Mesothelial cell of epicardium (in vitro differentiated cells): ENCODE results near the gene NTSR1. TPM values are rescaled to one million over a fixed set of nuclear protein-coding genes. Genes with fewer than 3 reads are reported as not detected.

Experiments
- DNase-seq, 2 experiments: peaks; one replicate each; pipeline ENCODE4 v3.0.0; 2021; ENCODE audit warnings: low spot score in 2 of 2; ENCODE audit not compliant: unreplicated experiment in 2 of 2
- H3K27ac Mint-ChIP-seq: 2 replicates; pipeline ENCODE4 v1.8.0; 2021; ENCODE audit warnings: mixed read lengths
- H3K27me3 Mint-ChIP-seq: 2 replicates; pipeline ENCODE4 v1.8.0; 2021; ENCODE audit warnings: low read depth, mixed read lengths
- H3K36me3 Mint-ChIP-seq: 2 replicates; pipeline ENCODE4 v1.8.0; 2021; ENCODE audit warnings: mixed read lengths
- H3K4me1 Mint-ChIP-seq: 2 replicates; pipeline ENCODE4 v1.8.0; 2021; ENCODE audit warnings: mixed read lengths
- H3K4me3 Mint-ChIP-seq: 2 replicates; pipeline ENCODE4 v1.8.0; 2021; ENCODE audit warnings: mild to moderate bottlenecking, moderate library complexity, mixed read lengths
- H3K9me3 Mint-ChIP-seq: 2 replicates; pipeline ENCODE4 v1.8.0; 2021; ENCODE audit warnings: mixed read lengths
- CTCF ChIP-seq: fragments of 200-600 bp; sonication (generic); IDR thresholded peaks from one replicate; pipeline ENCODE4 v1.5.0; 2021; ENCODE audit warnings: antibody characterized with exemption; ENCODE audit not compliant: unreplicated experiment
- total RNA-seq: library from RNA; stranded (reverse); gene quantifications from 3 replicates; pipeline ENCODE4 v1.2.1, GENCODE V29; 2021

Gene NTSR1
- total RNA-seq, 1 donor from 2014 or later: 0.36 TPM

DNA sequence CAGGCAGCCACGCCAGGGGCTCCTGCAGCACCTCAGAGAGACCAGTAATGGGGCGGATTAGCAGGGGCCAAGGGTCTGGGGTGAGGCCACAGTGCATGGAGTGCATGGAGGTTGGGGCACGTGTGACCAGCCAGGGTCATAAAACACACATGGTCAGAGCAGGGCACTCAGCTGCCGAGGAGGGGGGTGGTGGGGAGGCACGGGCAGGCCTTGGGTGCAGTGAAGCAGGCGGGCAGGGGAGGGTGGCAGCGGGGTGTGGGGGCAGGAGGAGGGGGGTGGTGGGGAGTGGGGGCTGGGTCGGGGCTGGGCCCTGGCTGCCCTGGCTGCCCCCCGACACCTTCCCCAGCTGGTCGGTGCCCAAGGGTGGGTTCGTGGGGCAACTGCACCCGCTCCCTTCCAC is 23.7 kb upstream of the NTSR1 start:
- peaks cover 26% of the 10 kb centered on the region for H3K27me3 Mint-ChIP-seq
- peaks cover 22% of the 10 kb centered on the region for H3K4me1 Mint-ChIP-seq
- peaks cover 9% of the 10 kb centered on the region for H3K9me3 Mint-ChIP-seq
- no peak for DNase-seq
- TF ChIP-seq CTCF: no peak
- no peak overlapping the region for H3K27ac Mint-ChIP-seq
- peaks cover 2% of the 10 kb centered on the region for H3K36me3 Mint-ChIP-seq
- H3K4me3 Mint-ChIP-seq: no peak overlapping the region

DNA sequence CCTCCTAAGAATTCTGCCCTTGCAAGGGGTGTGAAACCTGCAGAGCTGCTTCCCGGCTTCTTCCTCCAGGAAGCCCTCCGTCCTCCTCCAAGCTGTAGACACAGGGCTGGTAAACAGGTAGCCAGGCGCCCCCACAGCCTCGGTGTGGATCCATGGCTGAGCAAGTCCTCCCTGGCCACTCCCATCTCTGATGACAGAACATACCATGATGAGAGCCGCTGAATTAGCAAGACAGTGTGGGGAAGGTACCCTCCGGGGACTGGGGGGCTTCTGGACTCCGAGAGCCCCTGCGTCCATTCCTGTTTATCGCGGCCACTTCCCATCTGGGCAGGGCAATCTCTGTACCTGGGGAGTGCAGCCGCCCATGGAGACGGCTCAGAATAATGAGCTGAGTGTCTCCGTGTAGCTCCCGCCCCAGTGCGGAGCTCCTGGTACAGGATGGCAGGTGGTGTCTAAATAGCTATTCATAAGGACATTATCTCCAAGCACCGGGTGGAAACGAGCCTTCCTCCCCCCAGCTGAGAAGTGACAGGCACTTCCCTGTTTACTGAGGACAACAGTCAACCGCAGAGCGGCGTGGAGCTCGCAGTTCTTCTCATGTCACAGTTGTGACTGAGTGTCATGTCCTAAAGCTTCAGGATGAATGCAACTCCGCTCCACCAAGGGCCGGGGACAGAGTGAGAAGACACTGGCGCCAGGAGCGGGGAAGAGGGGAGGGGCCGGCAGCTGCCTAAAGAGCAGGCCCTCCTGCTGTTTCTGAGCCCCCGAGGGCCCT is 22.7 kb upstream of the NTSR1 start:
- H3K4me3 Mint-ChIP-seq: no peak overlapping the region
- no peaks in the 10 kb centered on the region for H3K36me3 Mint-ChIP-seq
- no peak for DNase-seq
- H3K27ac Mint-ChIP-seq: no peak overlapping the region
- TF ChIP-seq CTCF: no peak
- peaks cover 23% of the 10 kb centered on the region for H3K27me3 Mint-ChIP-seq
- peaks cover 25% of the 10 kb centered on the region for H3K4me1 Mint-ChIP-seq
- H3K9me3 Mint-ChIP-seq: no peaks in the 10 kb centered on the region

- H3K4me3 Mint-ChIP-seq: no peak overlapping the region
- no peak for TF ChIP-seq CTCF
- peaks cover 16% of the 10 kb centered on the region for H3K27me3 Mint-ChIP-seq
- H3K9me3 Mint-ChIP-seq: no peaks in the 10 kb centered on the region
- DNase-seq: no peak
- peaks cover 25% of the 10 kb centered on the region for H3K4me1 Mint-ChIP-seq
- H3K27ac Mint-ChIP-seq: no peak overlapping the region
- H3K36me3 Mint-ChIP-seq: no peaks in the 10 kb centered on the region
These were observed 21.5 kb upstream of the NTSR1 start for GRCh38 chr20:62686869-62687830.

DNA sequence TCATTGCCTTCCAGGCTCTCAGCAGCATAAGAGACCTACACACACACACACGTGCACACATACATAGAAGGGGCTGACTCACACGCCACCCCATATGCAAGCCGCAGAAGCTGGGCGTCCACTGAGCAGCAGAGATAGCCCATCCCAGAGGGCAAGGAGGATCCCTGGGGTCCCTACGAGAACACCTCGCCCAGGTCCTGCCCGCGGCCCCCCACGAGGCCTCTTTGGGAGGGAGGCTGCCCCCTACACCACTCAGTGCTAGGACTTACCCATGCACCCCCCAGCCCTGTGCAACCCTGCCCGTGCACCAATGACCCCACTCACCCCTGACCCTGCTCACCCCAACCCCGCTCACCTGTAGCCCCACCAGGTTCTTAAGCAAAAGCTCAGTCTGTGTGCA is 20.6 kb upstream of the NTSR1 start:
- Mint-ChIP-seq H3K27me3 (peaks cover 14% of the 10 kb centered on the region), H3K4me1 (peaks cover 25% of the 10 kb centered on the region), H3K36me3 (no peaks in the 10 kb centered on the region), H3K9me3 (no peaks in the 10 kb centered on the region), H3K27ac (no peak overlapping the region), H3K4me3 (no peak overlapping the region)
- no peak for DNase-seq
- no peak for TF ChIP-seq CTCF

GRCh38 chr20:62688855-62689460 is 19.7 kb upstream of the NTSR1 start:
- TF ChIP-seq CTCF: no peak
- Mint-ChIP-seq H3K4me3 (no peak overlapping the region), H3K27me3 (peaks cover 17% of the 10 kb centered on the region), H3K9me3 (no peaks in the 10 kb centered on the region), H3K4me1 (peaks cover 25% of the 10 kb centered on the region), H3K27ac (no peak overlapping the region), H3K36me3 (no peaks in the 10 kb centered on the region)
- no peak for DNase-seq
